K562 (cell line): Measurements from ENCODE around the gene PMIS2. TPM values are rescaled to one million over a fixed set of nuclear protein-coding genes. Genes with fewer than 3 reads are reported as not detected.
A peak's percentile ranks its signal among the peaks of the same experiment; 100 is the strongest.

Experiments
- ATAC-seq: fragments of 200-7000 bp; cut with Tn5 transposase; 3 replicates; pipeline ENCODE4 v1.9.1; 2020; ENCODE audit warnings: moderate library complexity
- BruUV-seq: library from RNA; stranded (reverse); fragments of 400-500 nt; replicated peaks from 2 replicates; lab custom pipeline; 2021; lab: Mats Ljungman, UMichigan
- CTCF ChIA-PET: fragments of 300-600 bp; formaldehyde crosslinking; extraction: SDS; loops from one replicate; lab custom pipeline; 2021; ENCODE audit warnings: low intra/inter-chr PET ratio; lab: Yijun Ruan, JAX
- POLR2A ChIA-PET: fragments of 300-600, 350-650 bp; sonication (Branson Sonifier 250); formaldehyde crosslinking; extraction: SDS; loops from one replicate; lab custom pipeline; 2021; ENCODE audit warnings: antibody characterized with exemption, inconsistent platforms; lab: Yijun Ruan, JAX
- DNase-seq, 4 experiments: peaks; one replicate each; pipeline versions ENCODE4 v3.0.0 to v3.0.0-alpha.2; 2011 to 2018; ENCODE audit warnings: low spot score in 3 of 4, mixed read lengths in 3 of 4; ENCODE audit errors: extremely low read depth in 1 of 4
- FAIRE-seq: peaks from 2 replicates; lab custom pipeline; 2011; peaks lifted over from hg19 to GRCh38; lab: Jason Lieb, UNC
- H2AFZ ChIP-seq: 2 replicates; pipeline ENCODE4 v1.6.0; 2011; ENCODE audit warnings: low read depth, low read length, control low read depth, inconsistent platforms
- H3K27ac ChIP-seq: fragments of 200-600 bp; 3 replicates; pipeline ENCODE4 v1.8.0; 2011; ENCODE audit warnings: low read depth, mild to moderate bottlenecking, control low read depth, inconsistent platforms, low read length, moderate library complexity, mixed read lengths; ENCODE audit errors: extremely low read depth
- H3K27me3 ChIP-seq, 2 experiments: fragments of 300-600 bp in 1 of 2; 2 replicates in 1 of 2; 3 replicates in 1 of 2; pipeline versions ENCODE4 v1.6.0 to v1.8.0; 2011; ENCODE audit warnings: inconsistent platforms in 2 of 2, low read length in 2 of 2, mild to moderate bottlenecking in 1 of 2, mixed read lengths in 1 of 2, moderate library complexity in 1 of 2; ENCODE audit not compliant: control insufficient read depth in 2 of 2, insufficient read depth in 2 of 2
- H3K36me3 ChIP-seq: fragments of 300-600 bp; 3 replicates; pipeline ENCODE4 v1.8.0; 2011; ENCODE audit warnings: mild to moderate bottlenecking, low read length, inconsistent platforms; ENCODE audit not compliant: control insufficient read depth, insufficient read depth
- H3K4me1 ChIP-seq, 2 experiments: fragments of 200-600 bp in 1 of 2; replicated peaks in 1 of 2; 2 replicates in 1 of 2; 3 replicates in 1 of 2; pipeline versions ENCODE4 v1.5.1 to v1.8.0; 2011; ENCODE audit warnings: inconsistent platforms in 2 of 2, low read length in 2 of 2, mild to moderate bottlenecking in 1 of 2, mixed read lengths in 1 of 2, moderate library complexity in 1 of 2; ENCODE audit not compliant: control insufficient read depth in 2 of 2, insufficient read depth in 2 of 2
- H3K4me2 ChIP-seq: 2 replicates; pipeline ENCODE4 v1.6.1; 2011; ENCODE audit warnings: low read length, control low read depth, inconsistent platforms, mixed read lengths; ENCODE audit not compliant: insufficient read depth
- H3K4me3 ChIP-seq: fragments of 200-600 bp; sonication (generic), shearing (Covaris generic); 2 replicates; pipeline ENCODE4 v1.5.1; 2016; ENCODE audit warnings: control low read depth, inconsistent platforms
- H3K79me2 ChIP-seq: fragments of 200-600 bp; 3 replicates; pipeline ENCODE4 v1.8.0; 2011; ENCODE audit warnings: low read length, inconsistent platforms; ENCODE audit not compliant: control insufficient read depth, insufficient read depth
- H3K9ac ChIP-seq, 2 experiments: 2 replicates each; pipeline versions ENCODE4 v1.6.0 to v1.6.1; 2011; ENCODE audit warnings: low read depth in 2 of 2, low read length in 2 of 2, control low read depth in 1 of 2, inconsistent platforms in 1 of 2, mild to moderate bottlenecking in 1 of 2, mixed read lengths in 1 of 2; ENCODE audit not compliant: insufficient read depth in 1 of 2
- H3K9me1 ChIP-seq: one replicate; pipeline ENCODE4 v1.6.0; 2011; ENCODE audit warnings: inconsistent platforms, mild to moderate bottlenecking, low read length, moderate library complexity; ENCODE audit not compliant: control insufficient read depth, insufficient read depth
- H3K9me3 ChIP-seq: replicated peaks from 2 replicates; pipeline ENCODE4 v1.5.1; 2011; ENCODE audit warnings: low read depth, low read length, inconsistent platforms; ENCODE audit not compliant: control insufficient read depth, insufficient read depth
- H4K20me1 ChIP-seq: replicated peaks from 2 replicates; pipeline ENCODE4 v1.6.1; 2011; ENCODE audit warnings: low read length, inconsistent platforms, mixed read lengths; ENCODE audit not compliant: control insufficient read depth, insufficient read depth
- DDX20 ChIP-seq: fragments of 450-650 bp; IDR thresholded peaks from 2 replicates; pipeline ENCODE4 v1.6.1; 2016; ENCODE audit warnings: missing genetic modification characterization, low read depth, mild to moderate bottlenecking, missing compliant biosample characterization, moderate library complexity
- E2F5 ChIP-seq: sonication (generic); formaldehyde crosslinking; IDR thresholded peaks from 2 replicates; pipeline ENCODE4 v1.8.0; 2022; ENCODE audit warnings: mild to moderate bottlenecking, missing genetic modification reagents
- LEF1 ChIP-seq: fragments of 450-650 bp; IDR thresholded peaks from 2 replicates; pipeline ENCODE4 v1.6.1; 2016; ENCODE audit warnings: mild to moderate bottlenecking
- ZC3H4 ChIP-seq: sonication (generic); formaldehyde crosslinking; IDR thresholded peaks from 2 replicates; pipeline ENCODE4 v1.9.0; 2021; ENCODE audit warnings: missing genetic modification reagents, borderline replicate concordance
- ZKSCAN8 ChIP-seq: fragments of 200-800 bp; sonication (Bioruptor generic); IDR thresholded peaks from 2 replicates; pipeline ENCODE4 v1.6.1; 2016; ENCODE audit warnings: missing genetic modification characterization, missing compliant biosample characterization
- ZNF274 ChIP-seq: IDR thresholded peaks from 2 replicates; pipeline ENCODE4 v1.6.1; 2011; ENCODE audit warnings: low read depth, mild to moderate bottlenecking, low read length, moderate library complexity, borderline replicate concordance
- ZNF76 ChIP-seq: fragments of 250-450 bp; sonication (Bioruptor Pico); IDR thresholded peaks from 2 replicates; pipeline ENCODE4 v1.4.0; 2020; ENCODE audit warnings: mild to moderate bottlenecking, moderate library complexity, borderline replicate concordance
- ZNF79 ChIP-seq: fragments of 250-450 bp; sonication (Bioruptor Pico); IDR thresholded peaks from 2 replicates; pipeline ENCODE4 v1.4.0; 2020; ENCODE audit warnings: low read depth, mild to moderate bottlenecking, moderate library complexity
- WGBS: fragments of 100-300 bp; shearing (Covaris generic); methylation state at CpG from one replicate; pipeline ENCODE4 v1.1.6; 2016; ENCODE audit warnings: low coverage, mixed read lengths; ENCODE audit not compliant: insufficient coverage; ENCODE audit errors: missing lambda C conversion rate; 5-methylcytosine and 5-hydroxymethylcytosine counted together
- in situ Hi-C: fragments of 300-500 bp; cut with MboI; formaldehyde crosslinking; loops from 4 replicates; pipeline ENCODE4 v1.15.0; 2018; ENCODE audit warnings: inconsistent platforms, mixed read lengths
- intact Hi-C: fragments of 100-400 bp; cut with micrococcal nuclease; formaldehyde crosslinking; loops from 2 replicates; pipeline ENCODE4 v1.14.2; 2022
- polyA plus RNA-seq, 8 experiments: library from polyadenylated mRNA; depleted of rRNA in 4 of 8; stranded (reverse) in 5 of 8; unstranded in 3 of 8; fragments of >200 nt; fragmentation: Nextera tagmentation in 2 of 8; fragmentation: Illumina TruSeq in 1 of 8; extraction: Ambion mirVana in 2 of 8; extraction: Trizol in 1 of 8; gene quantifications; 2 replicates each; pipeline versions ENCODE4 v1.2.1 to v1.2.3, GENCODE V29; 2011 to 2014; ENCODE audit warnings: inconsistent platforms in 1 of 8, missing spikeins in 1 of 8
- total RNA-seq, 7 experiments: library from RNA; depleted of rRNA in 6 of 7; stranded (reverse); fragments of >200 nt in 6 of 7; fragmentation: Illumina TruSeq in 2 of 7; extraction: Trizol in 2 of 7; gene quantifications; 2 replicates each; pipeline versions ENCODE4 v1.2.1 to v1.2.3, GENCODE V29; 2011 to 2021; ENCODE audit warnings: low replicate concordance in 1 of 7
- TF ChIP-seq, protein P1 (sequence below): fragments of 450-650 bp; conservative IDR thresholded peaks from 2 replicates; pipeline ENCODE4 v1.6.1; 2016; ENCODE audit warnings: missing genetic modification characterization, low read depth, mild to moderate bottlenecking, control low read depth, missing compliant biosample characterization
- TF ChIP-seq, protein P2 (sequence below): IDR thresholded peaks from 2 replicates; pipeline ENCODE4 v1.6.1; 2011; ENCODE audit warnings: borderline replicate concordance, low read depth, mild to moderate bottlenecking, moderate library complexity, low read length; ENCODE audit not compliant: insufficient read depth, poor library complexity, severe bottlenecking
- TF ChIP-seq, protein P3 (sequence below): sonication (generic); formaldehyde crosslinking; IDR thresholded peaks from 2 replicates; pipeline ENCODE4 v1.8.0; 2023; ENCODE audit warnings: mild to moderate bottlenecking, missing genetic modification reagents

Gene PMIS2
- total and polyA plus RNA-seq, 9 of the 15 experiments (the other 6 are each of a cell fraction or from before 2014, with no cell fraction given): not detected

DNA sequence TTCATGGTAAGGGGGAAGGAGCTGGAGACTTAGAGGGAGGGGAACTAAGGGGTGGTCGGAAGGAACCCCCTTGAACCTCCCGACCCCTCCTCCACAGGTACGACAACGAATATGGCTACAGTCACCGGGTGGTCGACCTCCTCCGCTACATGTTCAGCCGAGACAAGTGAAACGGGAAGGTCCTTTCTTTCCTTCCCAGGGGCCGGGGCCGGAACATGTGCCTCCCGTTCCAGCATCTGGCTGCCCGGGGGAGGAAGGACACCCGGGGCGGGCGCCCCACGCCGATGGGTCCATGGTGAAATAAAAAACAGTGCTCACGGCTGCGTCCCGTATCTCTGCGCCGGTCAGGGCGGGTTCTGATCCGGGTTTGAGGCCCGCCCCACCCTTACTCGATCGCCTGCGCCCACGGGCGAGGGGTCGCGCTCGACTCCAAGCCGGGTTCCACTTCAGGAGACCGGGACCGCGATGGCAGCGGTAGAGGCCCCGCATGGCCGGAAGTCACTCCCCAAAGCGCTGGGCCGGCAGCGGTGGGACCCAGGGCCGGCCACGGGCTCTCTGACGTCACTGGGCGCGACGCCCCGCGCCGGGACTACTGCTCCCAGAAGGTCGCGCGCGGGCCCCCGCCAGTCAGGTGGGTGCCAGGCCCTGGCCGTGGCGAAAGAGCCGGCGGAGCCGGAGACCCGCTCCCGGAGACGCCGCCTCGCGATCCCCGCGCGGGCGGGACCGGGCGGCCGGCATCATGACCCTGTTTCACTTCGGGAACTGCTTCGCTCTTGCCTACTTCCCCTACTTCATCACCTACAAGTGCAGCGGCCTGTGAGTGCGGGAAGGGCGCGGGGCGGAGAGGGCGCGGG is 40.7 kb upstream of the PMIS2 start, which contains the start of gene TMEM147:
TMEM147 (plus strand) TSS at position 626 of the 854 bp plus-strand sequence; CDS start at position 740, 114 bp downstream.
- Histone ChIP-seq H4K20me1 (peaks cover 9% of the 10 kb centered on the region), H3K4me3 (peak within 1 kb of the TSS; percentile 96), H3K79me2 (peaks cover 36% of the 10 kb centered on the region), H3K36me3 (peaks cover 57% of the 10 kb centered on the region; the same call in 2 of the 3 replicates), H3K27me3 (no peaks in the 10 kb centered on the region), H3K9ac (peak within 1 kb of the TSS; percentile 93), H2AFZ (peak within 1 kb of the TSS; percentile 97), H3K4me2 (peak within 1 kb of the TSS; percentile 100), H3K27ac (peak within 1 kb of the TSS; percentile 90), H3K4me1 (peaks cover 16 to 39% of the 10 kb centered on the region in 2 experiments; a peak in 4 of 5 replicates), H3K9me3 (no peaks in the 10 kb centered on the region), H3K9me1 (peaks cover 13% of the 10 kb centered on the region)
- BruUV-seq: TSS peak; percentile 71
- CTCF ChIA-PET: interaction anchor here (0.6 to 1.5 kb wide), 2 partner anchors 97 to 171 kb away, joined by 3 to 4 read pairs; no protein-coding TSS in a partner anchor
- 1% methylated on average over 55 of the region's 85 CpGs for WGBS
- ATAC-seq: peak; percentile 97
- in situ Hi-C loops: no loop called here
- peak; percentile 81 for FAIRE-seq
- POLR2A ChIA-PET: no interaction called here
- DNase-seq: peak; percentile 94 to 97 (median 96)
- intact Hi-C loops: no loop called here
- TF ChIP-seq, protein P1, sequence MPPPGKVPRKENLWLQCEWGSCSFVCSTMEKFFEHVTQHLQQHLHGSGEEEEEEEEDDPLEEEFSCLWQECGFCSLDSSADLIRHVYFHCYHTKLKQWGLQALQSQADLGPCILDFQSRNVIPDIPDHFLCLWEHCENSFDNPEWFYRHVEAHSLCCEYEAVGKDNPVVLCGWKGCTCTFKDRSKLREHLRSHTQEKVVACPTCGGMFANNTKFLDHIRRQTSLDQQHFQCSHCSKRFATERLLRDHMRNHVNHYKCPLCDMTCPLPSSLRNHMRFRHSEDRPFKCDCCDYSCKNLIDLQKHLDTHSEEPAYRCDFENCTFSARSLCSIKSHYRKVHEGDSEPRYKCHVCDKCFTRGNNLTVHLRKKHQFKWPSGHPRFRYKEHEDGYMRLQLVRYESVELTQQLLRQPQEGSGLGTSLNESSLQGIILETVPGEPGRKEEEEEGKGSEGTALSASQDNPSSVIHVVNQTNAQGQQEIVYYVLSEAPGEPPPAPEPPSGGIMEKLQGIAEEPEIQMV (tag): no peak
- TF ChIP-seq, protein P2, sequence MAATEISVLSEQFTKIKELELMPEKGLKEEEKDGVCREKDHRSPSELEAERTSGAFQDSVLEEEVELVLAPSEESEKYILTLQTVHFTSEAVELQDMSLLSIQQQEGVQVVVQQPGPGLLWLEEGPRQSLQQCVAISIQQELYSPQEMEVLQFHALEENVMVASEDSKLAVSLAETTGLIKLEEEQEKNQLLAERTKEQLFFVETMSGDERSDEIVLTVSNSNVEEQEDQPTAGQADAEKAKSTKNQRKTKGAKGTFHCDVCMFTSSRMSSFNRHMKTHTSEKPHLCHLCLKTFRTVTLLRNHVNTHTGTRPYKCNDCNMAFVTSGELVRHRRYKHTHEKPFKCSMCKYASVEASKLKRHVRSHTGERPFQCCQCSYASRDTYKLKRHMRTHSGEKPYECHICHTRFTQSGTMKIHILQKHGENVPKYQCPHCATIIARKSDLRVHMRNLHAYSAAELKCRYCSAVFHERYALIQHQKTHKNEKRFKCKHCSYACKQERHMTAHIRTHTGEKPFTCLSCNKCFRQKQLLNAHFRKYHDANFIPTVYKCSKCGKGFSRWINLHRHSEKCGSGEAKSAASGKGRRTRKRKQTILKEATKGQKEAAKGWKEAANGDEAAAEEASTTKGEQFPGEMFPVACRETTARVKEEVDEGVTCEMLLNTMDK: no peak
- TF ChIP-seq ZNF274 (no peak), ZNF76 (CRISPR knock-in tag) (no peak), ZNF79 (CRISPR knock-in tag) (no peak), E2F5 (CRISPR knock-in tag) (no peak), ZKSCAN8 (CRISPR knock-in tag) (no peak), DDX20 (tag) (no peak), LEF1 (no peak), ZC3H4 (CRISPR knock-in tag) (no peak)
- TF ChIP-seq, protein P3, sequence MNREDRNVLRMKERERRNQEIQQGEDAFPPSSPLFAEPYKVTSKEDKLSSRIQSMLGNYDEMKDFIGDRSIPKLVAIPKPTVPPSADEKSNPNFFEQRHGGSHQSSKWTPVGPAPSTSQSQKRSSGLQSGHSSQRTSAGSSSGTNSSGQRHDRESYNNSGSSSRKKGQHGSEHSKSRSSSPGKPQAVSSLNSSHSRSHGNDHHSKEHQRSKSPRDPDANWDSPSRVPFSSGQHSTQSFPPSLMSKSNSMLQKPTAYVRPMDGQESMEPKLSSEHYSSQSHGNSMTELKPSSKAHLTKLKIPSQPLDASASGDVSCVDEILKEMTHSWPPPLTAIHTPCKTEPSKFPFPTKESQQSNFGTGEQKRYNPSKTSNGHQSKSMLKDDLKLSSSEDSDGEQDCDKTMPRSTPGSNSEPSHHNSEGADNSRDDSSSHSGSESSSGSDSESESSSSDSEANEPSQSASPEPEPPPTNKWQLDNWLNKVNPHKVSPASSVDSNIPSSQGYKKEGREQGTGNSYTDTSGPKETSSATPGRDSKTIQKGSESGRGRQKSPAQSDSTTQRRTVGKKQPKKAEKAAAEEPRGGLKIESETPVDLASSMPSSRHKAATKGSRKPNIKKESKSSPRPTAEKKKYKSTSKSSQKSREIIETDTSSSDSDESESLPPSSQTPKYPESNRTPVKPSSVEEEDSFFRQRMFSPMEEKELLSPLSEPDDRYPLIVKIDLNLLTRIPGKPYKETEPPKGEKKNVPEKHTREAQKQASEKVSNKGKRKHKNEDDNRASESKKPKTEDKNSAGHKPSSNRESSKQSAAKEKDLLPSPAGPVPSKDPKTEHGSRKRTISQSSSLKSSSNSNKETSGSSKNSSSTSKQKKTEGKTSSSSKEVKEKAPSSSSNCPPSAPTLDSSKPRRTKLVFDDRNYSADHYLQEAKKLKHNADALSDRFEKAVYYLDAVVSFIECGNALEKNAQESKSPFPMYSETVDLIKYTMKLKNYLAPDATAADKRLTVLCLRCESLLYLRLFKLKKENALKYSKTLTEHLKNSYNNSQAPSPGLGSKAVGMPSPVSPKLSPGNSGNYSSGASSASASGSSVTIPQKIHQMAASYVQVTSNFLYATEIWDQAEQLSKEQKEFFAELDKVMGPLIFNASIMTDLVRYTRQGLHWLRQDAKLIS (CRISPR knock-in tag): no peak
